Ectodermal cell (in vitro differentiated cells): ENCODE results near the gene AIRE.
"Not testable (repeated sequence)": the region's sequence is repeated elsewhere in the genome, so short reads cannot be mapped to it uniquely, and the experiment has no call there.

Experiments
- H3K27ac ChIP-seq: 2 replicates; pipeline ENCODE4 v1.7.0; 2013; ENCODE audit warnings: mild to moderate bottlenecking, low read depth, low read length; ENCODE audit not compliant: insufficient read depth, poor library complexity, severe bottlenecking
- H3K27me3 ChIP-seq: 2 replicates; pipeline ENCODE4 v1.7.0; 2013; ENCODE audit warnings: mild to moderate bottlenecking, low read length; ENCODE audit not compliant: insufficient read depth, control insufficient read depth, poor library complexity, severe bottlenecking
- H3K36me3 ChIP-seq: one replicate; pipeline ENCODE4 v1.7.0; 2013; ENCODE audit warnings: low read length; ENCODE audit not compliant: control insufficient read depth, insufficient read depth
- H3K4me1 ChIP-seq: one replicate; pipeline ENCODE4 v1.7.0; 2013; ENCODE audit warnings: low read length; ENCODE audit not compliant: control insufficient read depth, insufficient read depth
- H3K4me3 ChIP-seq: 2 replicates; pipeline ENCODE4 v1.7.0; 2013; ENCODE audit warnings: low read depth, low read length, control low read depth; ENCODE audit not compliant: insufficient read depth
- H3K9me3 ChIP-seq: 2 replicates; pipeline ENCODE4 v1.7.0; 2013; ENCODE audit warnings: mild to moderate bottlenecking, low read length, moderate library complexity; ENCODE audit not compliant: control insufficient read depth
- WGBS, 2 experiments: methylation state at CpG; one replicate each; pipeline ENCODE4 v1.1.7; 2013; ENCODE audit warnings: missing lambda C conversion rate in 2 of 2; 5-methylcytosine and 5-hydroxymethylcytosine counted together

AIRE gene

DNA sequence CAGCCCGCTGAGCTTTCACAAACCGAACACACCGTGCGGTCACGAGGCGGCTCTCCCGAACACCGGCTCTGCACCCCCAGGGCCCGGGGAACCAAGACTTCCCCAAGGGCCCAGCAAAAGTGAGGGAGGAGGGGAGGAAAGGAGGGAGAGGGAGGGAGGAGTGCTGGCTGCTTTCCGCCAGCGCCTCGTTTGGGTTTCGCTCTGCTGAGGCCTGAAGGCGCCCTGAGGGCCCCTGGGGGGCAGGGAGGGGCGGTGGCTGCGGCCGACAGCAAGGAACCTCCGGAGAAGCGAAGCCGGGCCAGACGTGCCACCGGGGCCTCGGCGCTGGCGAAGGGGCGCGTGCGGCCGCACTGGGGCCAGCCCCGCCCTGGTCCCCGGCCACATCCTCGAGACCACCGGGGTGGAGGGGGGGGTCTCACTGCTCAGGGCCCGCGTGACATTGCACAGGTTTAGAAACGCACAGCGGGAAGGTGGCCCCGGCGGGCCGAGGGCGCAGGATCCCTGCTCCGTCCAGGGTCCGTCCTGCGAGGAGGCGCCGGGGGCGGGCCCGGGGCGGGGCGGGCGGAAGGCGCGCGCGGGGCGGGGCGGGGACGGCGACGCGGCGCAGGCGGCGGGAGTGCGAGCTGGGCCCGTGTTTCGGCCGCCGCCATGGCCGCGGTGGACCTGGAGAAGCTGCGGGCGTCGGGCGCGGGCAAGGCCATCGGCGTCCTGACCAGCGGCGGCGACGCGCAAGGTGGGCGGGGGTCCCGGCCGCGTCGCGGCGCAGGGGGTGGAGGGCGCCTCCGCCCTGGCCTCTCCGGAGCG lies 14.0 kb downstream of the AIRE start, which contains the start of gene PFKL:
TSS of gene PFKL (plus strand) at position 596 of the 804 bp plus-strand sequence. CDS start at position 649, 53 bp downstream.
- Histone ChIP-seq H3K4me1 (peaks cover 13% of the 10 kb centered on the region), H3K27me3 (peaks cover 18% of the 10 kb centered on the region), H3K4me3 (peak within 1 kb of the TSS; percentile 64), H3K27ac (no peak within 1 kb of the TSS), H3K9me3 (no peaks in the 10 kb centered on the region), H3K36me3 (no peaks in the 10 kb centered on the region)
- 0 to 1% methylated on average over 94 of the region's 94 CpGs for WGBS, 2 experiments

DNA sequence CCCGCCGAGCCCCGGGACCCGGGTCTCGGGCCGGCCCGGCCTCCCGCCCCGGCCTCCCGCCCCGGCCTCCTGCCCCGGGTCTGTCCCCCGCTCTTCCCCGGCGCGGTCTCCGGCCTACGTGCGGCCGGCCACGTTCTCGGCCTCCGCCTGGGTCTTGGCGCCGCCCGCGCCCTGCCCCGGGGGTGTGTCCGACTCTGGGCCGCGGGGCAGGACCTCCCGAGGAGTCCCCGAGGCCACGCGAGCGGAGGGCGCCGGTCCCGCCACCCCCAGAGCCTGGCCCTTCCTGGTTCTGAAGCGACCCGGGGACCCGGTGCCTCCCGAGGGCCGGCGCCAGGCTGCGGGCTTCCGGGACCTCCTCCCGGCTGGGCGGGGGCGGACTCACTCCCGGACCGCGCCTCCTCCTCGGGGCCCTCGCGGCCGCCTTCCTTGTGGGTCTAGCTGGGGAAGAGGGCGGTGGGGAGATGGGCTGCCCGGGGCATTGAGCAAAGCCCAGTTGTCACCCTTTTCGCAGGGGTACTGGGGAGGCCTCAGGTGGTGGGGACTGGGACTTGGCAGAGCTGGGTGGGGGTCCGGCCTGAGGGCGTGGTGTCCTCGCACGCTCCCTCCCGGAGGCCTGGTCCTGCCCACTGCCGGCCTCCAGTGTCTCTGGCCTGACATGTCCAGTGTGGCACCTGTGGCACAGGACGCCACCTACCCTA lies 14.7 kb downstream of the AIRE start:
- no peak overlapping the region for H3K27ac ChIP-seq
- no peaks in the 10 kb centered on the region for H3K9me3 ChIP-seq
- H3K4me3 ChIP-seq, result peak overlapping the region; percentile 64
- peaks cover 18% of the 10 kb centered on the region for H3K27me3 ChIP-seq
- 2 to 4% methylated on average over 67 of the region's 67 CpGs for WGBS, 2 experiments
- H3K36me3 ChIP-seq, result no peaks in the 10 kb centered on the region
- peaks cover 17% of the 10 kb centered on the region for H3K4me1 ChIP-seq

DNA sequence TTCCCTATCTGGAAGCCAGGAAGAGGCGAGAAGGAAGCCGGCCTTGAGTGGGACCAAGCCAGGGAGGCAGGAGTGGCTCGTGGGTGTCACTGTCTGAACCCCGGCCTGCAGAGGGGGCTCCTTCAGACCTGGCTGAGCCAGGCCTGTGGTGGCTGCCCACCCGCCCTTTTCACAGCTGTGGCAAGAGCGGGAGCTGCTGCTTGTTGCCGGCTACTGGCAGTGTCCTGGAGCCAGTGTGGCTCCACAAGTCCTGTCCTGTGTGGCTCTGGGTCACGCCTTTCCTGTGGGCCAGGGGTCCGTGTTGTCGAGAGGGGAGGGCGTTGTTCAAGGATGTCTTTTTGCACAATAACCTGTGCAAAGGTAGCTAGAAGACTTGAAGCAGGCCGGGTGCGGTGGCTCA lies 15.5 kb downstream of the AIRE start:
- H3K4me3 ChIP-seq, result peak overlapping the region; percentile 64
- H3K9me3 ChIP-seq, result no peaks in the 10 kb centered on the region
- no peak overlapping the region for H3K27ac ChIP-seq
- 89 to 92% methylated on average over 13 of the region's 13 CpGs for WGBS, 2 experiments
- peaks cover 18% of the 10 kb centered on the region for H3K27me3 ChIP-seq
- peaks cover 17% of the 10 kb centered on the region for H3K4me1 ChIP-seq
- H3K36me3 ChIP-seq, result no peaks in the 10 kb centered on the region

DNA sequence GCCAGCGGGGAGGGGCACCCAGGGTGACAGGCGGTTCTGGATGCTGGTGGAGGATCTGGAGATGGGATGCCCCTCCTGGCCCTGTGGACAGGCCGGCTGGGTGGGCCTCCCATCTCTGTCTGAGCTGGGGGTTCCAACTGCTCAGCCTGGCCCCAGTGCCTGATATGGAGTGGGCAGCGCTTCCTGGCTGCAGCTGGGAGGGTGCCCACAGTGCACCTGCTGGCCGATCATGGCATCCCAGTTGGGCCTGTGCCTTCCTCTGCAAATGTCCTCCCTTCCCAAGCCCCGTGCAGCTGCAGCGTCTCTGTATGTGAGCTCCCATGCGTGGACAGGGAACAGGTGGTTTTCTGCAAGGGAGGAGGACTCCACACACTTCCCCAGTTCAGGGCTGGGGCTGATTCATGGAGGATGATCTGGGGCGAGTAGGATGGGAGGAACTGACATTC lies 16.3 kb downstream of the AIRE start:
- Histone ChIP-seq H3K36me3 (no peaks in the 10 kb centered on the region), H3K9me3 (no peaks in the 10 kb centered on the region), H3K27ac (no peak overlapping the region), H3K4me3 (no peak overlapping the region), H3K27me3 (peaks cover 18% of the 10 kb centered on the region), H3K4me1 (peaks cover 22% of the 10 kb centered on the region)
- 91 to 93% methylated on average over 9 of the region's 9 CpGs for WGBS, 2 experiments

DNA sequence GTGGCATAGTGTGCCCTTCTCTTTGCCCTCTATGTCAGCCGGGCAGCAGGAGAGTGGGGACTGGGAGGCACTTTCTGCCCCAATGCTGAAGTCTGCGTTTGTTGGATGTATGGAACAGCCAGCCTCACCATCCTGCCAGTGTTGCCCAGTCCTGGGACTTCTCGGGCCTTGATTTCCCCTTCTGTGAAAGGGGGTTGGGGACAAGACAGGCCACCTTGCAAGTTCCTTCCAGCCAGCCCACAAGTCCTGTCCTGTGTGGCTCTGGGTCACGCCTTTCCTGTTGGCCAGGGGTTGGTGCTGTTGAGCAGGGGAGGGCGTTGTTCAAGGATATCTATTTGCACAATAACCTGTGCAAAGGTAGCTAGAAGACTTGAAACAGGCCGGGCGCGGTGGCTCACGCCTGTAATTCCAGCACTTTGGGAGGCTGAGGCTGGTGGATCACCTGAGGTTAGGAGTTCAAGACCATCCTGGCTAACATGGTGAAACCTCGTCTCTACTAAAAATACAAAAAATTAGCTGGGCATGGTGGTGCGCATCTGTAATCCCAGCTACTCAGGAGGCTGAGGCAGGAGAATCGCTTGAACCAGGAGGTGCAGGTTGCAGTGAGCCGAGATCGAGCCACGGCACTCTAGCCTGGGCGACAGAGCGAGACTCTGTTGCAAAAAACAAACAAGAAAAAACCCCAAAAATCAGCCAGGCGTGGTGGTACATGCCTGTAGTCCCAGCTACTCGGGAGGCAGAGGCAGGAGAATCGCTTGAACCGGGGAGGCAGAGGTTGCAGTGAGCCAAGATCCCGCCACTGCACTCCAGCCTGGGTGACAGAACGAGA lies 17.1 kb downstream of the AIRE start:
- H3K27ac ChIP-seq, H3K4me3 ChIP-seq, H3K9me3 ChIP-seq, H3K36me3 ChIP-seq: not testable (repeated sequence)
- WGBS, 2 experiments, result 92 to 93% methylated on average over 23 of the region's 23 CpGs
- peaks cover 17% of the 10 kb centered on the region for H3K27me3 ChIP-seq
- peaks cover 25% of the 10 kb centered on the region for H3K4me1 ChIP-seq

DNA sequence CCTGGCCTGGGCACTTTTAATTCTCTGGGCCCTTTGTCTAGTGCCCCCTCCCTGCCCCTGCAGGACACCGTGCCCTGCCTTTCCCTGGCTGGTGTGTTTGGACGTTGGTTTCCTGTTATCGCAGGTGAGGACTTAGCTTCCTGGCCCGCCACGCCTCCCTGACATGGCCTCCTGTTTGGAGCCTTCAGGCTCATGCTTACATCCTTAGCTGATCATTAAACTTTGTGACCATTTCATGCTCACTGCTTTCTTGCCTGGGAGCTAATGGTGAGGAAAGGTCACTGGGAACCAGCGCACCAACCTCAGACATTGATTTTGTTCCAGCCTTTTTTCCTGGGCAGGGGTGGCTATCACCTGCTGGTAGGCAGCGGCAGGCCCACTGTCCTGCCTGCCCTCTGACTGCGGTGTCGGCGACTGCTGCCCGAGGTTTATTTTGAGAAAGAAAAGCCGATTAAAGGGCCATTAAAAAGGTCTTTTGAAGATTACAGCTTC lies 17.9 kb downstream of the AIRE start:
- peaks cover 25% of the 10 kb centered on the region for H3K4me1 ChIP-seq
- H3K27ac ChIP-seq, result peak overlapping the region; percentile 3
- WGBS, 2 experiments, result 85 to 88% methylated on average over 12 of the region's 12 CpGs

DNA sequence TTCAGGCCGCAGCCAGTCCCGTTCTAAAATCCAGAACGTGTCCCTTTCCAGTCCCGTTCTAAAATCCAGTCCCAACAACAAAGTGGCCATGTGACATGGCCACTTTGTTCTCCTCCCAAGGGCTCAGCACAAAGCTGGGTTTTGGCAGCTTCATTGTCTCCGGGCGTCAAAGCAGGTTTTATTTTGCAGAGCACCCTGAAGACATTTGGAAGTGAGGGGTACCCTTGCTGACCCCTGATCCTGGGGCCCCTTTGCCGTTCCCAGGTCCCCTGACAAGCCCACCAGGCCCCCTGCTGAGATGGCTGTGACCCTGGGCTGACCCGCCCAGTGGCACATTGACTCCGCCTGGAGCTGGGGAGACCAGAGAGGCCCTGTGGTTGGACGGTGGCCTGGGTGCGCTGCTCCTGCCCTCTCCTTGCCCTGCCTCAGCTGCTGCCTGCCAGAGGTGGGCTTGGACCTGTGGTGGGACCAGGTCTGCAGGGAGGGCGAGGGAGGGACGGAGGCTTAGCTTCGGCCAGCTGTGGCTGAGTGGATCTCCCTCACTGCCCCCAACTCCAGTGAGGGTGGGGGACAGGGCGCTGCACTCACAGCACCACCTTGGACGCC lies 18.4 kb downstream of the AIRE start:
- no peak overlapping the region for H3K4me3 ChIP-seq
- H3K27ac ChIP-seq, result no peak overlapping the region
- H3K4me1 ChIP-seq, result peaks cover 25% of the 10 kb centered on the region
- H3K36me3 ChIP-seq, result no peaks in the 10 kb centered on the region
- H3K9me3 ChIP-seq, result no peaks in the 10 kb centered on the region
- H3K27me3 ChIP-seq, result peaks cover 5% of the 10 kb centered on the region
- 76 to 78% methylated on average over 16 of the region's 16 CpGs for WGBS, 2 experiments

More for the DNA sequence above, 17.9 kb downstream of the AIRE start:
- H3K27me3 ChIP-seq, result peaks cover 10% of the 10 kb centered on the region
- no peak overlapping the region for H3K4me3 ChIP-seq
- H3K36me3 ChIP-seq, result no peaks in the 10 kb centered on the region
- no peaks in the 10 kb centered on the region for H3K9me3 ChIP-seq

DNA sequence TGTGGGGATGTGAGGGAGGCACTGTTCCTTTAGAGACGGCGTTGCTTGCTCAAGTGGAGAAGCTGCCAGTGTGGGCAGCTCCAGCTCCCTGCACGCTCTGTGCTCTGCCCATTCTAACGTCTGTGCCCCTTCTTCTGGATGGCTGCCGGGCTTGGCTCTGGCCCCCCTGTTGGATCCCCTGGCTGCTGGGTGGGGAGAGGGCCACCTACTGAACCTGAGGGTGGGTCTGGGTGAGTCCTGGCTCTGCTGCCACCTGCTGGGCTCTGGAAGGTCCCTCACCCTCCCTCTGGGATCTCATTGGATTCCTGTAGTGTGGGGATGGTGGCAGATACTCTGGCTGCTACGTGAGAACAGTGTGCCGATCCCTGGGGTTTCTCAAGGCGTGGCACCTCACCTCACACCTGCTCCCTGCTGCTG lies 19.2 kb downstream of the AIRE start:
- 83 to 84% methylated on average over 8 of the region's 8 CpGs for WGBS, 2 experiments

DNA sequence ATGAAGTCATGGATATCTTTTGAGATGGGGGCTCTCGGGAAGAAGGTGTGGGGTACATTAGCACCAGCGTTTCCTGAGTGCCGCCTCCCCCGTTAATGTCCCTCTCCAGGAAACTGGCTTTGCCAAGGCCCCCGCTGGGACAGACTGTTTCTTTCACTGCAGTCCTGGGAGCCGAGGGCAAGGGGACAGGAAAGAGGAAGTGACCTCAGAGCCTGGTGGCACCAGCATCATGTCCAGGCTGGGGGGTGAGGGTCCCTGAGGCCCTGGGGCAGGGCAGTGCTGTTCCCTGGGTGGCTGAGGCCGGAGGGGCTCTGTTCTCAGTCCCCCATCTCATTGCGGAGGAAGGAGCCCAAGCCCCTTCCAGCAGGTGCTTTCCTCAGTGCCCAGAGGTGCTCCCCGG lies 20.0 kb downstream of the AIRE start:
- 91 to 93% methylated on average over 9 of the region's 9 CpGs for WGBS, 2 experiments
- peaks cover 25% of the 10 kb centered on the region for H3K4me1 ChIP-seq

More for the DNA sequence above, 19.2 kb downstream of the AIRE start:
- H3K4me3 ChIP-seq, result no peak overlapping the region
- no peak overlapping the region for H3K27ac ChIP-seq
- no peaks in the 10 kb centered on the region for H3K27me3 ChIP-seq
- no peaks in the 10 kb centered on the region for H3K9me3 ChIP-seq
- peaks cover 25% of the 10 kb centered on the region for H3K4me1 ChIP-seq
- no peaks in the 10 kb centered on the region for H3K36me3 ChIP-seq

More for the DNA sequence above, 20.0 kb downstream of the AIRE start:
- no peak overlapping the region for H3K4me3 ChIP-seq
- no peaks in the 10 kb centered on the region for H3K9me3 ChIP-seq
- H3K27ac ChIP-seq, result no peak overlapping the region
- no peaks in the 10 kb centered on the region for H3K36me3 ChIP-seq
- H3K27me3 ChIP-seq, result no peaks in the 10 kb centered on the region
